ENCODE measurements around the gene SDC1.

The SDC1 gene

GRCh38 chr2:20222014-20222768 lies 2.7 kb downstream of the SDC1 start:
- no peak for DNase-seq (ENCODE audit: extremely low read depth, low read depth)
- H3K4me3 ChIP-seq (replicated peaks; ENCODE audit: low read depth, low read length), result peak overlapping the region; percentile 81
- TF ChIP-seq CTCF (IDR thresholded peaks at IDR 0.05; ENCODE audit: low read depth, low read length, missing control alignments), result no peak

GRCh38 chr2:20221555-20221973 lies 3.4 kb downstream of the SDC1 start:
- no peak overlapping the region for H3K4me3 ChIP-seq (replicated peaks; ENCODE audit: low read depth, low read length)
- DNase-seq (ENCODE audit: extremely low read depth, low read depth), result no peak
- no peak for TF ChIP-seq CTCF (IDR thresholded peaks at IDR 0.05; ENCODE audit: low read depth, low read length, missing control alignments)

- no peak for TF ChIP-seq CTCF (IDR thresholded peaks at IDR 0.05; ENCODE audit: low read depth, low read length, missing control alignments)
- DNase-seq (ENCODE audit: extremely low read depth, low read depth), result no peak
- H3K4me3 ChIP-seq (replicated peaks; ENCODE audit: low read depth, low read length), result no peak overlapping the region
These were observed 4.0 kb downstream of the SDC1 start for GRCh38 chr2:20220806-20221554.

- DNase-seq (ENCODE audit: extremely low read depth, low read depth), result no peak
- no peak for TF ChIP-seq CTCF (IDR thresholded peaks at IDR 0.05; ENCODE audit: low read depth, low read length, missing control alignments)
- H3K4me3 ChIP-seq (replicated peaks; ENCODE audit: low read depth, low read length), result no peak overlapping the region
These were observed 5.1 kb downstream of the SDC1 start for GRCh38 chr2:20219763-20220380.

GRCh38 chr2:20218331-20219320 lies 6.3 kb downstream of the SDC1 start:
- H3K4me3 ChIP-seq (replicated peaks; ENCODE audit: low read depth, low read length), result no peak overlapping the region
- no peak for DNase-seq (ENCODE audit: extremely low read depth, low read depth)
- no peak for TF ChIP-seq CTCF (IDR thresholded peaks at IDR 0.05; ENCODE audit: low read depth, low read length, missing control alignments)
